LNCaP clone FGC (cell line): Measurements from ENCODE around the gene SV2B.
A peak's percentile ranks its signal among the peaks of the same experiment; 100 is the strongest.

ENCODE experiments used
- DNase-seq: peaks from one replicate; pipeline ENCODE4 v3.0.0-alpha.2; 2011; ENCODE audit warnings: low read depth
- H3K4me3 ChIP-seq: 2 replicates; pipeline ENCODE4 v1.5.1; 2011; ENCODE audit warnings: mild to moderate bottlenecking, low read depth, low read length, control low read depth
- CTCF ChIP-seq: IDR thresholded peaks from 2 replicates; pipeline ENCODE4 v1.5.1; 2012; ENCODE audit warnings: mild to moderate bottlenecking; ENCODE audit not compliant: control insufficient read depth, insufficient read depth; ENCODE audit errors: extremely low read depth

SV2B gene

GRCh38 chr15:91284758-91285466, 184.9 kb downstream of the SV2B start:
- DNase-seq, result no peak
- H3K4me3 ChIP-seq, result no peak overlapping the region
- no peak for TF ChIP-seq CTCF

GRCh38 chr15:91289324-91289723, 189.3 kb downstream of the SV2B start:
- no peak overlapping the region for H3K4me3 ChIP-seq
- 0 out of 2 replicates have a peak, but pooled peaks have one; percentile 35 for TF ChIP-seq CTCF
- no peak for DNase-seq

DNA sequence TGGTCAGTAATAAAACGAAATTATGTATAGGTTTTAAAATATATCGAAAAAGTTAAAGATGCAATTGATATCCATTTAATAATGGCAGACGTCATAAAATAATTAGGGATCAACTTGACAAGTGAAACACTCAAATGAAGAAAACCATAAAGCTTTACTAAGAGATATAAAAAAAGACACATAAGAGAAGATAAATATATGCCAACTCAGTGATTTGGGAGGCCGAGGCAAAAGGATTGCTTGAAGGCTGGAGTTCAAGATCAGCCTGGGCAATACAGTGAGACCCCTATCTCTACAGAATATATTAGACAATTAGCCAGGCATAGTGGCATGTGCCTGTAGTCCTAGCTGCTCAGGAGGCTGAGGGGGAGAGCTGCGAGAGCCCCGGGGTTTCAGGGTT, 190.5 kb downstream of the SV2B start:
- no peak for DNase-seq
- H3K4me3 ChIP-seq, result no peak overlapping the region
- no peak for TF ChIP-seq CTCF

GRCh38 chr15:91291673-91292072, 191.6 kb downstream of the SV2B start:
- DNase-seq, result no peak
- TF ChIP-seq CTCF, result no peak
- H3K4me3 ChIP-seq, result no peak overlapping the region

DNA sequence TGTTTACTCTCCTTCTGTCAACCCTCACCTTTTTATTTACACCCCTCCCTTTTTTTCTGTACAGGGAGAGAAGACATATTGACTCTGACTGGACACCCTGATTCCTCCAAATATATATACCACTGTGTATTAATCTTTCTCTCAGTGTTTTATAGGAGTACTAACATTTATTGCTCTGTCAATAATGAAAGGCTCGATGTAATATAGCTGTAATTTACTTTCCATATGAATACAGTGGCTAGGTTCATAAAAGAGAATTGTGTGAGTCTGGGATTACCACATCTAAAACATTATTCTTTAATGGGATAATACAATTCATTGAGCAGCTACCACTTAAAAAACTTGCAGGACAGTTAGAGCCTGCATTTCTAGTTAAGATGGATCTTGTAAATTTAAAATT, 194.3 kb downstream of the SV2B start:
- no peak for TF ChIP-seq CTCF
- no peak for DNase-seq
- H3K4me3 ChIP-seq, result no peak overlapping the region

DNA sequence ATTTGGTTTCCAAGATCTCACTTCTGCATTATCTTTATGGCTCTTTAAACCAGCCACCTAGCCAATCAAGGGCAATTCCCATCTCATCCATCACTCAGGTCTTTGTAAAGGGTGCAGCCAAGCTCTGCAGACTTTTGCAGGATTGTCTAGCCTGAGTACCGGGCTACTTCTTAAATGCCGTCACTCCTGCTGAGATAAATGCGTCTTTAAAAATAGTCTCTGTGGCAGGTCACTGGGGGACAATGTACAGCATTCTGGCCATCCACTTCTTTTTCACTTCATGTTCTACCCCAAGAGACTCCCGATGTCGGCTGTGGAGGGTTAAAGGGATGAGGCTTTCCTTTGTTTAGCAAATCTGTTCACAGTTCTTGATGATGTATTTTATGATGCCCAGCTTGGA, 194.7 kb downstream of the SV2B start:
- no peak for TF ChIP-seq CTCF
- DNase-seq, result no peak
- H3K4me3 ChIP-seq, result no peak overlapping the region

- H3K4me3 ChIP-seq, result no peak overlapping the region
- DNase-seq, result no peak
These were observed 198.0 kb downstream of the SV2B start for GRCh38 chr15:91298101-91298500.

More at GRCh38 chr15:91298101-91298500, 198.0 kb downstream of the SV2B start:
- no peak for TF ChIP-seq CTCF
